Measurements from ENCODE around the gene ZNF664.

- TF ChIP-seq, protein P1, sequence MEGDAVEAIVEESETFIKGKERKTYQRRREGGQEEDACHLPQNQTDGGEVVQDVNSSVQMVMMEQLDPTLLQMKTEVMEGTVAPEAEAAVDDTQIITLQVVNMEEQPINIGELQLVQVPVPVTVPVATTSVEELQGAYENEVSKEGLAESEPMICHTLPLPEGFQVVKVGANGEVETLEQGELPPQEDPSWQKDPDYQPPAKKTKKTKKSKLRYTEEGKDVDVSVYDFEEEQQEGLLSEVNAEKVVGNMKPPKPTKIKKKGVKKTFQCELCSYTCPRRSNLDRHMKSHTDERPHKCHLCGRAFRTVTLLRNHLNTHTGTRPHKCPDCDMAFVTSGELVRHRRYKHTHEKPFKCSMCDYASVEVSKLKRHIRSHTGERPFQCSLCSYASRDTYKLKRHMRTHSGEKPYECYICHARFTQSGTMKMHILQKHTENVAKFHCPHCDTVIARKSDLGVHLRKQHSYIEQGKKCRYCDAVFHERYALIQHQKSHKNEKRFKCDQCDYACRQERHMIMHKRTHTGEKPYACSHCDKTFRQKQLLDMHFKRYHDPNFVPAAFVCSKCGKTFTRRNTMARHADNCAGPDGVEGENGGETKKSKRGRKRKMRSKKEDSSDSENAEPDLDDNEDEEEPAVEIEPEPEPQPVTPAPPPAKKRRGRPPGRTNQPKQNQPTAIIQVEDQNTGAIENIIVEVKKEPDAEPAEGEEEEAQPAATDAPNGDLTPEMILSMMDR (IDR thresholded peaks at IDR 0.05; ENCODE audit: low read depth, low read length, poor library complexity, severe bottlenecking), result no peak
- no peak for TF ChIP-seq EZH2phosphoT487 (IDR thresholded peaks at IDR 0.05; ENCODE audit: borderline replicate concordance, low read length)
These were observed at the start of gene ZNF664, which contains the start of gene CCDC92 for GRCh38 chr12:123972457-123973401.

Data from DOHH2 (cell line).